Motor neuron (in vitro differentiated cells): Measurements from ENCODE around the gene MIPEP. TPM values are rescaled to one million over a fixed set of nuclear protein-coding genes. Genes with fewer than 3 reads are reported as not detected.
"Not testable (repeated sequence)": the region's sequence is repeated elsewhere in the genome, so short reads cannot be mapped to it uniquely, and the experiment has no call there.

Experiments
- ATAC-seq, 8 experiments: fragments of 200-7000 bp; cut with Tn5 transposase; replicated peaks in 6 of 8; 2 replicates each; pipeline ENCODE4 v1.8.0; 2021; ENCODE audit warnings: mild to moderate bottlenecking in 8 of 8, moderate library complexity in 8 of 8
- H3K27ac ChIP-seq, 2 donors: fragments of 250-450 bp; sonication (Bioruptor Pico); 2 replicates each; pipeline ENCODE4 v1.9.0; 2021; ENCODE audit warnings: antibody characterized with exemption in 2 of 2, mild to moderate bottlenecking in 2 of 2, moderate library complexity in 1 of 2
- H3K4me1 ChIP-seq, 2 donors: fragments of 250-450 bp; sonication (Bioruptor Pico); replicated peaks in 1 of 2; 2 replicates each; pipeline ENCODE4 v1.6.1; 2021; ENCODE audit warnings: antibody characterized with exemption in 2 of 2, mild to moderate bottlenecking in 2 of 2, moderate library complexity in 1 of 2
- H3K4me3 ChIP-seq, 5 donors: fragments of 250-450 bp; sonication (Bioruptor Pico); 2 replicates each; pipeline ENCODE4 v1.9.0; 2021; ENCODE audit warnings: antibody characterized with exemption in 5 of 5, mild to moderate bottlenecking in 5 of 5, moderate library complexity in 4 of 5
- WGBS, 10 experiments: fragments of 450-650 bp; shearing (Covaris generic); methylation state at CpG; one replicate each; pipeline ENCODE4 v1.0.0; 2022; 5-methylcytosine and 5-hydroxymethylcytosine counted together
- in situ Hi-C, 9 experiments: fragments of 400-800 bp; cut with MboI; loops; one replicate each; pipeline ENCODE4 v1.15.0; 2021; ENCODE audit warnings: low sequenced_read_pairs in 9 of 9, low pct_unique_long_range_greater_than_20kb in 2 of 9; ENCODE audit not compliant: unreplicated experiment in 9 of 9
- total RNA-seq, 8 experiments: library from RNA; unstranded; fragments of 300-600 nt; gene quantifications; 2 replicates each; pipeline versions ENCODE4 v1.2.3 to v1.2.4, GENCODE V29; 2022

Gene MIPEP
- total RNA-seq, 8 experiments from 2014 or later, result 5.9 to 26.5 (median 14.8) TPM

DNA sequence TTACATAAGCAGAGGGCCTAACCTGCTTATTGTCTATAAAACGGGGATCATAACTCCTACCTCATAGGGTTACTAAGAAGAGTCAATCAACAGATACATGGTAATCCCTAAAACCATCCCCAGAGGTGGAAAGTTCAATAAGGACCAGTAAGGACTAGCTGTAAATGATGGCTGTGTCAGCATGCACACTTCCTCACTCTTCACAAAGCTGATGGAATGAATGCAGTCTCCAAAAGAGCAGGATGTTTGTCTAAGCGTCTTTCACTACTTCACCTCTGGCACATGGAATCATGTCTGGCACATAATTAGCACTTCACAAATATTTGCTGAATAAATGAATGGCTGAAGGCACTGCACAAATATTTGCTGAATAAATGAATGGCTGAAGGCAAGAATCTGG is 134.2 kb downstream of the MIPEP start:
- Histone ChIP-seq H3K4me3 (no peak overlapping the region), H3K4me1 (peaks cover 0 to 11% of the 10 kb centered on the region in 2 donors), H3K27ac (no peak overlapping the region)
- ATAC-seq, result peak in 4 of 8 experiments; percentile 18 to 75 (median 40)
- in situ Hi-C loops, result no loop called here
- 40 to 100% (median 70%) methylated on average over 1 to 2 of the region's 2 CpGs; no CpG with 5 or more reads in 1 of the 10 experiments for WGBS, 10 experiments

- H3K27ac ChIP-seq, result no peak overlapping the region
- ATAC-seq, result no peak
- WGBS, 10 experiments, result 75 to 100% (median 94%) methylated on average over 1 to 6 of the region's 6 CpGs; no CpG with 5 or more reads in 1 of the 10 experiments
- H3K4me3 ChIP-seq, result no peak overlapping the region
- in situ Hi-C loops, result no loop called here
- peaks cover 0 to 15% of the 10 kb centered on the region in 2 donors for H3K4me1 ChIP-seq
Observed at GRCh38 chr13:23754506-23754905, 134.7 kb downstream of the MIPEP start.

GRCh38 chr13:23753458-23753857 is 135.7 kb downstream of the MIPEP start:
- ATAC-seq, result peak; percentile 67 to 98 (median 91)
- Histone ChIP-seq H3K4me3 (no peak overlapping the region), H3K27ac (no peak overlapping the region), H3K4me1 (peaks cover 0 to 24% of the 10 kb centered on the region in 2 donors)
- in situ Hi-C loops, result no loop called here
- 0 to 67% (median 11%) methylated on average over 1 of the region's 1 CpG; no CpG with 5 or more reads in 1 of the 10 experiments for WGBS, 10 experiments

DNA sequence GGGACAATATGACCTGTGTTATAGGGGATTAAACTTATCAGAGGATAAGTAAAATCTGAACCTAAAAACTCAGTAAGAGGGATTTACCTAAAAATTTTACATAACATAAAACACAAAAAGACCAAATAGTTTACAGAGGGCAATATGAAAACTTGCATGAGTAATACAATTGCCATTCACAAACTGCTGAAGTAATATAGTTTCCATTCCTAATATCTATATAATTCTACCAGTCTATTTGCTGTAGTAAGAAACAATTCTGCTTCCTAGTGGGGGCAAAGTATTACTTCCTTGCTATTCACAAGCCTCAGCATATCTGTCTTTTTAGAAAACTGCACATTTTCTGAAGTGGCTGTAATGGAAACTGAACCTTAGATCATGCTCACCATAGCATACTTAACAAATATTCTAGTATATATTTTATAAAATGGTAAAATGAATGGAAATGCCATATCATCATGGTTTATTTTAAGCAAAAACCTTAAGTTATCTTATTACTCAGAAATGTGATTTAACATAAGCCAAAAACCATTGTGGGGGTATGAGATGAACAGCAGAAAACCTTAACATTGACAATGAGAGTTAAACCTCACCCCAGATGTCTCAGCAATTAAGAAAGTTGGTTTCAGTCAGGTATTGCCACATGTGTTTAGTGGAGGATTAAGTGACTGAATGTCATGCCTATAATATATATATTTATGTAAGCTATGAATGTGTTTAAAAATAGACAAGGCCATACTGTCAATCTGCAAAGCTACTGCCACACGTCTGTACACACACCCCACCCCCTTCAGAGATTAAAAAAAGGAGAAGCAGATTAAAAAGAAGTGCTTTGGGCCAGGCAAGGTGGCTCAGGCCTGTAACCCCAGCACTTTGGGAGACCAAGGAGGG is 136.8 kb downstream of the MIPEP start:
- in situ Hi-C loops, result no loop called here
- ATAC-seq, result no peak
- peaks cover 0 to 24% of the 10 kb centered on the region in 2 donors for H3K4me1 ChIP-seq
- H3K27ac ChIP-seq, result no peak overlapping the region
- no peak overlapping the region for H3K4me3 ChIP-seq
- 33 to 83% (median 80%) methylated on average over 1 of the region's 1 CpG; no CpG with 5 or more reads in 7 of the 10 experiments for WGBS, 10 experiments

DNA sequence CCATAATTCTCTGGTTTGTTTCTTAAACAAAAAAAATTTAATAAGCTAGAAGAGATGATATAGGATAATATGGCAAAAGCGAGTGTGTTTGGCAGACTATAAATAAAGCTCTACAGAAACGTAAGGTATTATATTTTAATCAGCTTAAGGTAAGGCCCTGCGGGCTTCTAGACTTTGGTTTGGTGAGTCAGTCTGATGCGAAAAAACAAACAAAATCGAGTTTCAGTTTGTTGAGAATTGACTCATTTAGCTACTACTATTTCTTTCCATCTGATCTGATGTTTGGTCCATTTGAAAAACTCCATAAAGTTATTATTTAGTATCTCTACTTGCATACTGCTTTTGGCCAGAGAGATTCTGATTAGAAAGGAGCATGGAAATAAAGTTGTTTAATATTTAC is 138.0 kb downstream of the MIPEP start:
- Histone ChIP-seq H3K4me1 (peaks cover 0 to 24% of the 10 kb centered on the region in 2 donors), H3K27ac (no peak overlapping the region), H3K4me3 (no peak overlapping the region)
- in situ Hi-C loops, result no loop called here
- WGBS, 10 experiments, result 33 to 100% (median 90%) methylated on average over 3 to 5 of the region's 5 CpGs
- ATAC-seq, result no peak

- 58 to 96% (median 93%) methylated on average over 4 to 7 of the region's 8 CpGs; no CpG with 5 or more reads in 3 of the 10 experiments for WGBS, 10 experiments
- in situ Hi-C loops, result no loop called here
- no peak overlapping the region for H3K27ac ChIP-seq
- peaks cover 0 to 24% of the 10 kb centered on the region in 2 donors for H3K4me1 ChIP-seq
- no peak overlapping the region for H3K4me3 ChIP-seq
- ATAC-seq, result no peak
Observed at GRCh38 chr13:23750383-23751121, 138.6 kb downstream of the MIPEP start.

GRCh38 chr13:23749288-23749873 is 139.8 kb downstream of the MIPEP start:
- Histone ChIP-seq H3K4me3 (no peak overlapping the region), H3K27ac (no peak overlapping the region), H3K4me1 (peaks cover 0 to 20% of the 10 kb centered on the region in 2 donors)
- no peak for ATAC-seq
- WGBS, 10 experiments, result 59 to 95% (median 74%) methylated on average over 1 to 8 of the region's 8 CpGs; no CpG with 5 or more reads in 1 of the 10 experiments
- in situ Hi-C loops, result no loop called here

GRCh38 chr13:23748109-23748990 is 140.8 kb downstream of the MIPEP start:
- peaks cover 0 to 15% of the 10 kb centered on the region in 2 donors for H3K4me1 ChIP-seq
- H3K27ac ChIP-seq, result no peak overlapping the region
- ATAC-seq, result no peak
- WGBS, 10 experiments, result 20 to 100% (median 78%) methylated on average over 1 to 7 of the region's 7 CpGs
- in situ Hi-C loops, result no loop called here
- H3K4me3 ChIP-seq, result no peak overlapping the region

GRCh38 chr13:23746141-23746540 is 143.1 kb downstream of the MIPEP start:
- H3K27ac ChIP-seq, H3K4me3 ChIP-seq, ATAC-seq, in situ Hi-C loops: not testable (repeated sequence)
- H3K4me1 ChIP-seq, result peaks cover 0 to 13% of the 10 kb centered on the region in 2 donors
- 92 to 100% (median 100%) methylated on average over 1 to 2 of the region's 5 CpGs; no CpG with 5 or more reads in 5 of the 10 experiments for WGBS, 10 experiments

- Histone ChIP-seq H3K4me3 (no peak overlapping the region), H3K27ac (no peak overlapping the region), H3K4me1 (peaks cover 0 to 7% of the 10 kb centered on the region in 2 donors)
- no peak for ATAC-seq
- in situ Hi-C loops, result no loop called here
Observed at GRCh38 chr13:23744315-23744714, 144.9 kb downstream of the MIPEP start.

GRCh38 chr13:23743278-23744076 is 145.7 kb downstream of the MIPEP start:
- H3K27ac ChIP-seq, result no peak overlapping the region
- in situ Hi-C loops, result no loop called here
- H3K4me3 ChIP-seq, result no peak overlapping the region
- 5 to 100% (median 85%) methylated on average over 2 to 8 of the region's 8 CpGs for WGBS, 10 experiments
- H3K4me1 ChIP-seq, result peaks cover 0 to under 1% of the 10 kb centered on the region in 2 donors
- ATAC-seq, result peak in 4 of 8 experiments; percentile 23 to 93 (median 88)
